ENCODE results near the gene DPP4. TPM values are rescaled to one million over a fixed set of nuclear protein-coding genes. Genes with fewer than 3 reads are reported as not detected.

DPP4 gene
- total RNA-seq, 2 experiments from 2014 or later: 29.9 to 30.7 TPM

DNA sequence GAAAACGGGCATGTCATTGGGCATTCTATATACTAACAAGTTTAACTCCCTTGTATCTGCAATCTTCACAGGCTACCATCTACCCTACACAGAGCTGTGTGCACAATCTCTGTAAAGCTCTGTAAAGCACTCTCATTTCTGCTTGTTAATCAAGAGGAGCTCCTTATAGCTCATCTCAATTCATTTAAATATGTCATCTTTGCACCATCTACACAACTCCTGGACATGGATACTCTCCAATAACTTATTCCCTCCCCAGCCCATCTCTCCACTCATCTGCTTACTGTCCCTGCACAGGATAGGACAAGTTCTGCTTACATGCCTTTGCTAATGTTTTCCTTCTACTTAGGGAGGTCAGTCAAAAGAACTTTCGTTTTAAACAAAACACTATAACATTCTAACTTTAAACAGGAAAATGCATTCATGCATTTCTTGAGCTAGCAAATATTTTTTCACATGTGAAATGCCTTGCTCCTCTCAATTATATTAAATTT lies 61.4 kb downstream of the DPP4 start:
- Mint-ChIP-seq H3K9me3 (no peaks in the 10 kb centered on the region), H3K36me3 (peaks cover 9% of the 10 kb centered on the region), H3K27me3 (no peaks in the 10 kb centered on the region), H3K4me1 (ENCODE audit: low read depth) (peaks cover 61% of the 10 kb centered on the region), H3K27ac (peak overlapping the region; percentile 89), H3K4me3 (no peak overlapping the region)
- no peak for DNase-seq
- ChIA-PET POLR2A (interaction anchor here (1.0 to 2.1 kb wide), 3 partner anchors 46 to 61 kb away, joined by 3 to 8 read pairs (median 5); no protein-coding TSS in a partner anchor), CTCF (interaction anchor here (0.6 to 1.4 kb wide), 4 partner anchors 13 to 750 kb away, joined by 3 to 9 read pairs (median 4); partner anchors contain the start of gene DPP4)
- intact Hi-C loops (cut with micrococcal nuclease): loop anchor here (1.0 to 5.0 kb wide), 2 partner anchors 43 to 305 kb away; partner anchors contain the start of gene IFIH1

DNA sequence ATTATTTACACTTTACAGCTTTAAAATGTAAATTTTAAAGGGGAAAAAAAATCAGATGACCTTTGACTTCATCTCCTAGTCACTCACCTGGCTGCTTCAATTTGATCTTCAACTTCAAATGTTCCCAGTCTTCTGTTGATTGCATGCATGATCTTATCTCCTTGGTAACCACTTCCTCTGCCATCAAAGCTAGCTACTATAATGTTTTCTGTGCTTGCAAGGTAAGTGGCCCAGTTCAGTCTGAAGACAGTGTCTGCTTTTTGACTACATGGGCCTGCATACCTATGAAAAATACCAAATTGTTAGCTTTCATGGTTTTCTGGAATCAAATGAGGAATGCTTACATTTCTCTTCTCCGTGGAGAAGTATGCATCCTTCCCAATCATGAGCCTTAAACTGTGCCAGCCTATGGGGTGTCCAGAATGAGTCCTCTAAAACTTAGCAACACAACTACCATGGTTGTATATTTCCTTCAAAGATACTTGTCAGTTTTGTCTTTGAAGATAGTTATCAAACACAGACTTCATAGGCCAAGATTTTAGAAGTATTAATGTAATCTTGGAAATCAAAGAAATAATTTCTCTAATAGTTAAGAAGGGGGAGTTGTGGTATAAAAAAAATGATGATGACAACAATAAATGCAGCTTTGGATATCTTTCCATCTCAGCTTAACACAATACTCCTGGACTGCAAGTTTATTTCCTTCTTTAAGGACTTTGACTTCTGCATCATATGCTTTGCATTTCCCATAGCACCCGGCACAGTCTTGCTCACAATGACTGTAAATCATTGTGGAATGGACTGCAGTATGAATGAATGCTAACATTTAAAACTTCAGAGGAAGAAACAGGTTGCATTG lies 62.1 kb downstream of the DPP4 start:
- no peaks in the 10 kb centered on the region for H3K9me3 Mint-ChIP-seq
- H3K4me3 Mint-ChIP-seq: peak overlapping the region; percentile 10
- H3K27me3 Mint-ChIP-seq: no peaks in the 10 kb centered on the region
- H3K27ac Mint-ChIP-seq: peak overlapping the region; percentile 89
- intact Hi-C loops (cut with micrococcal nuclease): loop anchor here (1.0 to 5.0 kb wide), 4 partner anchors 47 to 305 kb away; partner anchors contain the start of gene IFIH1
- peaks cover 7% of the 10 kb centered on the region for H3K36me3 Mint-ChIP-seq
- CTCF ChIA-PET: interaction anchor here (0.6 to 1.8 kb wide), 8 partner anchors 13 to 749 kb away, joined by 3 to 9 read pairs (median 4); partner anchors contain the start of gene DPP4
- H3K4me1 Mint-ChIP-seq (ENCODE audit: low read depth): peaks cover 59% of the 10 kb centered on the region
- POLR2A ChIA-PET: interaction anchor here (0.8 to 2.1 kb wide), 5 partner anchors 19 to 61 kb away, joined by 3 to 8 read pairs (median 3); no protein-coding TSS in a partner anchor
- no peak for DNase-seq

DNA sequence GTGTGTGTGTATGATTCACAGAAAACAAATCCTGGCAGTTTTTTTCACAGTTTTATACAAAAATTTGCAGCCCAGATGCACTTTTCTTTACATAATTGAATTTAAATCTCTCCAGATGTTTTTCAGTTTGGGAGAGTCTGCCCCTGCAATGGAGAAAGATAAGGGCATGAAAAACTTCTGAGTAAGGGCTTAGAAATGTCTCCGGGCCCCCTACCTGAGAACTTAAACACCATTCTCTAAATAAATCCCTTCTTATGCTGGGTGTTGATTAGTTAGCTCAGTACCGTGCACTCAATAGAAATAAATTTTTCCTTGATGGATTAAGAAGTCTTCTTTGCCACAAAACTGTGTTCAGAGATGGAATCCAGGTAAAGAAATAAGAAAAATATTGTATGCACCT lies 64.5 kb downstream of the DPP4 start:
- Mint-ChIP-seq H3K27me3 (no peaks in the 10 kb centered on the region), H3K4me1 (ENCODE audit: low read depth) (peaks cover 54% of the 10 kb centered on the region), H3K27ac (no peak overlapping the region), H3K9me3 (no peaks in the 10 kb centered on the region), H3K4me3 (no peak overlapping the region), H3K36me3 (peaks cover 6% of the 10 kb centered on the region)
- ChIA-PET POLR2A (no interaction called here), CTCF (no interaction called here)
- intact Hi-C loops (cut with micrococcal nuclease): loop anchor here (5.0 kb wide), 1 partner anchor 422 kb away; no protein-coding TSS in a partner anchor
- no peak for DNase-seq

DNA sequence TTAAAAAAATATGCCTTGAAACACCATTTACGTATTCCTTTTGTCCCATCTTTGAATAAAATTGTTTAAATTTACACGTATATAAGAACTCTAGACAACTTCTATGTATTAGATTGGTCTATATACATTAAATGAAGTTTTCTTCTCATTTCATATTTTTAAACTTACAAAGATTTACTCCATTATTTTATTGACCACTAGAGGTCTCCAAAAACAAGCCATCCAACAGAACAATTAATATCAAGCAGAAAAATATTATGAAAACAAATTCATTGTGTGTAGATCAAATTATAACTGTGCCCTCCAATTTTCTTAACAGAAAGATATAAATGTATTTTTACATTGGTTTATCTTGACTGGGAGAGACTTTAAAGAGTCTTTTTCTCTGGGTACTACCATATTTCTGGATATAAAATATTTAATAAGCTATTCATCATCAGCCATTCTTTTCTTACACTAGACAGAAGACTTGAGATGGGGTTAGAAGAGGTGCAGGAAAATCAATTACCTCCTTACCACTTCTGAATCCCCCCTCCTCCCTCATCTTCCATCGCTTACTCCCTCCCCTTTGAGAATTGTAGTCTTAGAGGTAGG lies 66.5 kb downstream of the DPP4 start:
- H3K9me3 Mint-ChIP-seq: no peaks in the 10 kb centered on the region
- intact Hi-C loops (cut with micrococcal nuclease): loop anchor here (1.0 to 5.0 kb wide), 3 partner anchors 15 to 420 kb away; no protein-coding TSS in a partner anchor
- CTCF ChIA-PET: interaction anchor here (0.6 to 2.6 kb wide), 14 partner anchors 9 to 260 kb away, joined by 3 to 14 read pairs (median 4); partner anchors contain the start of gene DPP4
- no peak overlapping the region for H3K4me3 Mint-ChIP-seq
- peaks cover 37% of the 10 kb centered on the region for H3K4me1 Mint-ChIP-seq (ENCODE audit: low read depth)
- peaks cover 14% of the 10 kb centered on the region for H3K36me3 Mint-ChIP-seq
- DNase-seq: no peak
- H3K27me3 Mint-ChIP-seq: no peaks in the 10 kb centered on the region
- H3K27ac Mint-ChIP-seq: no peak overlapping the region
- POLR2A ChIA-PET: no interaction called here

DNA sequence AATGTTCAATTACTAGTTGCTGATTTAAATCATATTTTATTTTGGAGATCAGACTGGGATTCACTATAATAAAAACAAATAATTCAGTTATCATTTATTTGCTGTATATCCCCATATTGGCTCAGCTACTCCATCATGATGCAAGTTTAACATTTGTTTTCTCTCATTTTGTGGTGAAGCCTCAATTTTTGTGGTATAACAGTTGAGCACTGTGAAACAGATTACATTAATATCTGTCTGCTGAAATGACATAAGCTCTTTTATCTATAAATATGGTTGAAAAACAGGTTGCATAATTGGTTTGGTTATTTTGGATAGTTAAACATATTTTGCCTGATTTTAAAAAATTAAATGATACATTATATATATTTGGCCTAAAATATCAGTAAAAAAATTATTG lies 67.7 kb downstream of the DPP4 start:
- no peaks in the 10 kb centered on the region for H3K9me3 Mint-ChIP-seq
- DNase-seq: no peak
- CTCF ChIA-PET: interaction anchor here (1.1 to 2.6 kb wide), 4 partner anchors 8 to 292 kb away, joined by 3 to 14 read pairs (median 13); partner anchors contain the start of gene DPP4
- H3K4me1 Mint-ChIP-seq (ENCODE audit: low read depth): peaks cover 25% of the 10 kb centered on the region
- intact Hi-C loops (cut with micrococcal nuclease): loop anchor here (2.0 to 5.0 kb wide), 2 partner anchors 14 to 419 kb away; no protein-coding TSS in a partner anchor
- peaks cover 20% of the 10 kb centered on the region for H3K36me3 Mint-ChIP-seq
- H3K27ac Mint-ChIP-seq: no peak overlapping the region
- POLR2A ChIA-PET: no interaction called here
- H3K4me3 Mint-ChIP-seq: no peak overlapping the region
- H3K27me3 Mint-ChIP-seq: no peaks in the 10 kb centered on the region

DNA sequence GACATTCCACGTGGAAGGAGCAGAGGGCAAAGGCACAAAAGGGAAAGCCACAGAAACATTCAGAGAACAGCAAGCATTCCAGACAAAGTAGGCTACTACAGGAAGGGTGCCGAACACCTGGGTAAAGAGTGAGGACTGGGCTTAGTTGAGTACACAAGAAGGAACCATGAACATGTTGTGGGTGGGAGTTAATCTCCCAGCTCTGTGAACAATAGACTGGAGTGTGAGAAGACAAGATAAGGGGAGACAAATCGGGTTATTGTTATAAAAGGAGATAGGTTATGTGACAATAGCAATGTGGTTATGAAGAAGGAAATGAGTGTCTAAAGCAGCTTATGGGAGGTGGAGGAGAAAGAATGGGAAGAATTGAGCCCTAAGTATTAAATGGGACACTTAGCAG lies 70.0 kb downstream of the DPP4 start:
- ChIA-PET POLR2A (no interaction called here), CTCF (interaction anchor here (1.0 kb wide), 1 partner anchor 11 kb away, joined by 4 read pairs; no protein-coding TSS in a partner anchor)
- H3K4me1 Mint-ChIP-seq (ENCODE audit: low read depth): peaks cover 9% of the 10 kb centered on the region
- peaks cover 28% of the 10 kb centered on the region for H3K36me3 Mint-ChIP-seq
- H3K9me3 Mint-ChIP-seq: no peaks in the 10 kb centered on the region
- H3K4me3 Mint-ChIP-seq: no peak overlapping the region
- DNase-seq: no peak
- intact Hi-C loops (cut with micrococcal nuclease): no loop called here
- H3K27ac Mint-ChIP-seq: no peak overlapping the region
- H3K27me3 Mint-ChIP-seq: no peaks in the 10 kb centered on the region

DNA sequence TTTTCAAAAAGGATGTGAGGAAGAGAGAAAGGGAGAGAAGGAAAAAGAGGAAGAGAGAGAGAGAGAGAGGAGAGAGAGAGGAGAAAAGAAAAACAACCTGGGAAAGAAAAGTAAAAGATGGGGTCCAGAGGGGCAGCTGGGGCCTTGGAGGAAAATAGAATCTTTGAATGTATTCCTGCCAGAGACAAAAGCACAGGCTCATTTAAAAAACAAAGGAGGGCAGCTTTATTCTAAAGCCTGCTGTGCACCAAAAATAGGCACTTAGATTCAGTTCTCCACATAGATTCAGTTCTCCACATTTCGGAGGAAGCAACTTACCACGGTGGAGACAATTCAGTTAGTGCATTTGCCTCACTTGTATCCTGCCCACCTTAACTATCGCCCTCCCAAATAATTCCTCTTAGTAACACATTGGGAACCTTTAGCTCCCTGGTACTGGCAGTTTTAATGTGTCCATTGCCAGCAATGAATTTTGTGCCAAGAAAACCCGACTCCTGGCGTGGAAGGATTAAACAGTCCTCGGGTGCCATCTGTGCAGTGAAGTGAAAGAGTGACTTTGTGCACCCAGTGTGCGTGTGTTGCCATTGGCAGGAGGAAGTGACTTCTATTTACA lies 71.3 kb downstream of the DPP4 start:
- ChIA-PET POLR2A (no interaction called here), CTCF (interaction anchor here (0.8 kb wide), 1 partner anchor 16 kb away, joined by 3 read pairs; no protein-coding TSS in a partner anchor)
- H3K36me3 Mint-ChIP-seq: peaks cover 28% of the 10 kb centered on the region
- H3K4me3 Mint-ChIP-seq: no peak overlapping the region
- intact Hi-C loops (cut with micrococcal nuclease): no loop called here
- H3K27me3 Mint-ChIP-seq: no peaks in the 10 kb centered on the region
- H3K9me3 Mint-ChIP-seq: no peaks in the 10 kb centered on the region
- H3K4me1 Mint-ChIP-seq (ENCODE audit: low read depth): peaks cover 6% of the 10 kb centered on the region
- no peak overlapping the region for H3K27ac Mint-ChIP-seq
- no peak for DNase-seq

DNA sequence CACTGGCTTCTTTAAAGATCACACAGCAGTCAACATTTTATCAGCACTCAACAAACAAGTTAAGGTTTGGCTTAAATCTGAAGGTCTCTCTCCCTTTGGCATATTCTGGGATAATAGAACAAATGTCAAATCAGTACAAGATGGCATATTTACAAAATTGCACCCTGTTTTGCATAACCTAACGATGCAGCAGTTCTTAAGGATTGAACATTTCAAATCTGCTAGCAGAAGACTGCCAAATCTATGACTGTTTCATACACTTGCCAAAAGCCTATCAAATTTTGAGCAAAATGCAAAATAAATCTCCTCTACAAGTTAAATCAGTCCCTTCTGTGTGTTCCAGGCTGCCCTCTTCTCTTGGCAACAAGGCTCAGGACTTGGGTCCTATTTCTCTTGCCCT lies 73.6 kb downstream of the DPP4 start:
- CTCF ChIA-PET: interaction anchor here (0.6 to 3.5 kb wide), 3 partner anchors 7 to 125 kb away, joined by 3 to 14 read pairs (median 3); no protein-coding TSS in a partner anchor
- intact Hi-C loops (cut with micrococcal nuclease): no loop called here
- no peak for DNase-seq
- Mint-ChIP-seq H3K4me1 (ENCODE audit: low read depth) (peaks cover 11% of the 10 kb centered on the region), H3K4me3 (no peak overlapping the region), H3K36me3 (peaks cover 30% of the 10 kb centered on the region), H3K27ac (no peak overlapping the region), H3K9me3 (no peaks in the 10 kb centered on the region), H3K27me3 (no peaks in the 10 kb centered on the region)
- POLR2A ChIA-PET: no interaction called here

DNA sequence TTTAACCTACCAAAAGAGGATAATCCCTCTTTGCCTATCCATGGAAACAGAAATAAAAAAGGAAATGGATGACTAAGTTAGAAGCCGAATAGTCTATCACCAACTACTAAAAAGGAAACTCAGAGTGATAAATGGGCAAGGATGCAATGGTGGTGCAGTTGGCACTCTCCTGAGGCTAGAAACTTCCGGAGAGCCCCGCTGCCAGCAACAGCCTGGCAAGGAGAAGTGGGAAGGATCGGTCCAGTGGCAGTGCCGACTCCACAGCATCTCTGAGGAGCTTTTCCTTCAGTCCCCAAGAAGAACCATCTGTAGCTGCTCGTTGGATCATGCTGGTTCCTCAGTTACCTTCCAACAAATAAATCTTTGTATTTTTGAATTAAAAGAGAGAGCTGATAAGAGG lies 74.7 kb downstream of the DPP4 start:
- peaks cover 31% of the 10 kb centered on the region for H3K36me3 Mint-ChIP-seq
- no peak overlapping the region for H3K4me3 Mint-ChIP-seq
- no peak for DNase-seq
- intact Hi-C loops (cut with micrococcal nuclease): loop anchor here (10.0 kb wide), 2 partner anchors 315 to 835 kb away; partner anchors contain the start of genes IFIH1 and TANK
- peaks cover 22% of the 10 kb centered on the region for H3K4me1 Mint-ChIP-seq (ENCODE audit: low read depth)
- CTCF ChIA-PET: interaction anchor here (0.6 to 3.5 kb wide), 4 partner anchors 8 to 127 kb away, joined by 3 to 14 read pairs (median 4); no protein-coding TSS in a partner anchor
- no peaks in the 10 kb centered on the region for H3K9me3 Mint-ChIP-seq
- POLR2A ChIA-PET: no interaction called here
- H3K27ac Mint-ChIP-seq: no peak overlapping the region
- H3K27me3 Mint-ChIP-seq: no peaks in the 10 kb centered on the region

DNA sequence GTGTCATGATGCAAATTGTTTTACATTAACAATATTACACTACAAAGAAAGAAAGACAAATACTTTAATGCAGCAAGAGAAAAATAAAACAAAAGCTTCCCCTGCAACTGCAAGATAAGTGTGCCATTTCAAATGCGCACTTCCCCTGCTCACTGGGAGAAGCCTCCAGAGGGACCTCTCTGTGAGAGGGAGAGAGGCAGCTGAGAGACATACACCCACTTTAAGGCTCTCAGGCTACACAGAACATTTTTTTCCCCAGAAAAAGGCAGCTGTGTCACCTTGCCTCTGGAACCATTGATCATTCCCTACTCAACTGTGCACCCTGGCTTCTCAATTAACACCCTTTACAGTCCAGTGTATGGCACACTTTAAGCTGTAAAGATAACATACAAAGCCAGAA lies 75.2 kb downstream of the DPP4 start:
- Mint-ChIP-seq H3K27ac (no peak overlapping the region), H3K4me1 (ENCODE audit: low read depth) (peaks cover 26% of the 10 kb centered on the region), H3K27me3 (no peaks in the 10 kb centered on the region), H3K36me3 (peaks cover 29% of the 10 kb centered on the region), H3K9me3 (no peaks in the 10 kb centered on the region), H3K4me3 (no peak overlapping the region)
- intact Hi-C loops (cut with micrococcal nuclease): loop anchor here (10.0 kb wide), 2 partner anchors 316 to 834 kb away; partner anchors contain the start of genes IFIH1 and TANK
- no peak for DNase-seq
- CTCF ChIA-PET: interaction anchor here (0.6 to 3.5 kb wide), 4 partner anchors 8 to 412 kb away, joined by 3 to 14 read pairs (median 4); no protein-coding TSS in a partner anchor
- POLR2A ChIA-PET: no interaction called here

DNA sequence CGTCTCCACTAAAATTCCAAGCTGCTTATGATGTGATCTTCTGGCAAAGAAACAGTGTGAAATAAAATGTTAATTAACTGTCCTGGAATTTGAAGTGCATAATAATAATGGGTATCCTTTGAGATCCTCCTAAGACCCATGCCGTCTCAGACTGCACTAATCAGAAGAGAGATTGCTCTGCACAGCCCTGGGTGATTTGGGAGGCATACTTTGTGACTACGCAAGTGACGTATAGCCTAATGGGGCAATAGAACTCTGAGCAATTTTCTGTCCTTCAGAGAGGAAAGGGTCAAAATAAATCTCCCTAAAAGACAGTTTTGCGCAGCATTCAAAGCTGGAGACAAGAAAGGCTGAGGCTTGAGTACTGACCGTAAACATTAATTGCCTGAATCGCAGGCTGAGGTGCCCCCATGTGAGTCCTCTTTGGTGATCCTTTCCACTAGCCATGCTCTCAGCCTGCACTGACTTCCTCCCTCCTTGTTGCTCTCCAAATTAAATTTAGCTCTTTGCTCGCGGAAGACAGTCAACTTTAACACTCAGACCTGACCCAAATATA lies 76.0 kb downstream of the DPP4 start:
- Mint-ChIP-seq H3K9me3 (no peaks in the 10 kb centered on the region), H3K4me3 (no peak overlapping the region), H3K4me1 (ENCODE audit: low read depth) (peaks cover 33% of the 10 kb centered on the region), H3K36me3 (peaks cover 28% of the 10 kb centered on the region), H3K27me3 (no peaks in the 10 kb centered on the region), H3K27ac (no peak overlapping the region)
- no peak for DNase-seq
- POLR2A ChIA-PET: no interaction called here
- intact Hi-C loops (cut with micrococcal nuclease): loop anchor here (10.0 kb wide), 2 partner anchors 317 to 833 kb away; partner anchors contain the start of genes IFIH1 and TANK
- CTCF ChIA-PET: interaction anchor here (0.5 to 3.5 kb wide), 3 partner anchors 9 to 411 kb away, joined by 3 to 14 read pairs (median 3); no protein-coding TSS in a partner anchor

Data from activated CD4-positive, alpha-beta memory T cell treated with anti-CD3 and anti-CD28 coated beads for 36 hours (primary cell).